IPS DF 4.7 (cell line): Measurements from ENCODE around the gene MYOF.
"Not testable (repeated sequence)": the region's sequence is repeated elsewhere in the genome, so short reads cannot be mapped to it uniquely, and the experiment has no call there.

Experiments used
- DNase-seq: peaks from one replicate; pipeline ENCODE4 v3.0.0-alpha.2; 2013; ENCODE audit warnings: low spot score; ENCODE audit errors: extremely low read depth

The MYOF gene

GRCh38 chr10:93454736-93455135, 27.4 kb downstream of the MYOF start:
- DNase-seq, result no peak

GRCh38 chr10:93454146-93454545, 28.0 kb downstream of the MYOF start:
- no peak for DNase-seq

GRCh38 chr10:93452143-93452542, 30.0 kb downstream of the MYOF start:
- no peak for DNase-seq

GRCh38 chr10:93451244-93451947, 30.7 kb downstream of the MYOF start:
- DNase-seq, result no peak

- DNase-seq, result no peak
These were observed 34.2 kb downstream of the MYOF start for GRCh38 chr10:93447970-93448369.

- no peak for DNase-seq
These were observed 35.1 kb downstream of the MYOF start for GRCh38 chr10:93447019-93447418.

- no peak for DNase-seq
These were observed 36.0 kb downstream of the MYOF start for GRCh38 chr10:93445978-93446720.

GRCh38 chr10:93445097-93445960, 36.8 kb downstream of the MYOF start:
- no peak for DNase-seq

GRCh38 chr10:93443481-93443880, 38.7 kb downstream of the MYOF start:
- no peak for DNase-seq

- not testable (repeated sequence) for DNase-seq
These were observed 39.4 kb downstream of the MYOF start for GRCh38 chr10:93442721-93443120.

- no peak for DNase-seq
These were observed 41.5 kb downstream of the MYOF start for GRCh38 chr10:93440591-93441091.

GRCh38 chr10:93438613-93439253, 43.4 kb downstream of the MYOF start:
- DNase-seq, result no peak

GRCh38 chr10:93437946-93438612, 44.1 kb downstream of the MYOF start:
- DNase-seq, result no peak

- no peak for DNase-seq
These were observed 44.8 kb downstream of the MYOF start for GRCh38 chr10:93437086-93437945.

GRCh38 chr10:93436591-93437085, 45.5 kb downstream of the MYOF start:
- DNase-seq, result no peak

GRCh38 chr10:93435621-93436397, 46.3 kb downstream of the MYOF start:
- no peak for DNase-seq

GRCh38 chr10:93434991-93435491, 47.1 kb downstream of the MYOF start:
- no peak for DNase-seq

- no peak for DNase-seq
These were observed 50.8 kb downstream of the MYOF start for GRCh38 chr10:93431361-93431760.

- DNase-seq, result no peak
These were observed 56.3 kb downstream of the MYOF start for GRCh38 chr10:93425861-93426260.
